ENCODE data around the gene IMPDH1.

- TF ChIP-seq GATA3 (IDR thresholded peaks at IDR 0.05; ENCODE audit: low read depth, low read length): no peak
- no peak for TF ChIP-seq GATA2 (IDR thresholded peaks at IDR 0.05; ENCODE audit: low read depth, low read length)
These were observed 20.4 kb upstream of the IMPDH1 start for GRCh38 chr7:128430207-128430606.

All from SH-SY5Y (cell line).